ENCODE measurements around the gene GLRA3.
"Not testable (repeated sequence)": the region's sequence is repeated elsewhere in the genome, so short reads cannot be mapped to it uniquely, and the experiment has no call there.

DNA sequence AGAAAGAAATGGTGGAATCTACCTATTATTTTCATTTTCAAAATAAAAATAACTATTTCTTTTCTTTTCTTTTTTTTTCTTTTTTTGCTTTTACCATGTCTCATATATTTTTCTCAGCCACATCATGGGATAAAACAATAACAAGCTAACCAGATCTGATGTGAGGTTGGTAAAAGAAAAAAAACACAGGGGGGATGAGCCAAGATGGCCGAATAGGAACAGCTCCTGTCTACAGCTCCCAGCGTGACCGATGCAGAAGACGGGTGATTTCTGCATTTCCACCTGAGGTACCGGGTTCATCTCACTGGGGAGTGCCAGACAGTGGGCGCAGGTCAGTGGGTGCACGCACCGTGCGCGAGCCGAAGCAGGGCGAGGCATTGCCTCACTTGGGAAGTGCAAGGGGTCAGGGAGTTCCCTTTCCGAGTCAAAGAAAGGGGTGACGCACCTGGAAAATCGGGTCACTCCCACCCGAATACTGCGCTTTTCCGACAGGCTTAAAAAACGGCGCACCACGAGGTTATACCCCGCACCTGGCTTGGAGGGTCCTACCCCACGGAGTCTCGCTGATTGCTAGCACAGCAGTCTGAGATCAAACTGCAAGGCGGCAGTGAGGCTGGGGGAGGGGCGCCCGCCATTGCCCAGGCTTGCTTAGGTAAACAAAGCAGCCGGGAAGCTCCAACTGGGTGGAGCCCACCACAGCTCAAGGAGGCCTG lies 50.6 kb downstream of the GLRA3 start:
- not testable (repeated sequence) for TF ChIP-seq SUZ12 (IDR thresholded peaks at IDR 0.05; ENCODE audit: extremely low read depth, insufficient read depth, insufficient read length); YY1 (IDR thresholded peaks at IDR 0.05; ENCODE audit: insufficient read depth, insufficient read length)

Data from NT2/D1 (cell line).